HG03469 (cell line): ENCODE measurements around the gene CNGA3.
A peak's percentile ranks its signal among the peaks of the same experiment; 100 is the strongest.
"Not testable (repeated sequence)": the region's sequence is repeated elsewhere in the genome, so short reads cannot be mapped to it uniquely, and the experiment has no call there.

Source experiments
- ATAC-seq: cut with Tn5 transposase; IDR thresholded peaks from one replicate; pipeline ENCODE4 v1.9.1; 2021; ENCODE audit warnings: mild to moderate bottlenecking, moderate library complexity, moderate number of reproducible peaks; ENCODE audit not compliant: unreplicated experiment

CNGA3 gene

DNA sequence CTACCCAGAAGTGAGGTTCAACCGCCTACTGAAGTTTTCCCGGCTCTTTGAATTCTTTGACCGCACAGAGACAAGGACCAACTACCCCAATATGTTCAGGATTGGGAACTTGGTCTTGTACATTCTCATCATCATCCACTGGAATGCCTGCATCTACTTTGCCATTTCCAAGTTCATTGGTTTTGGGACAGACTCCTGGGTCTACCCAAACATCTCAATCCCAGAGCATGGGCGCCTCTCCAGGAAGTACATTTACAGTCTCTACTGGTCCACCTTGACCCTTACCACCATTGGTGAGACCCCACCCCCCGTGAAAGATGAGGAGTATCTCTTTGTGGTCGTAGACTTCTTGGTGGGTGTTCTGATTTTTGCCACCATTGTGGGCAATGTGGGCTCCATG, 49.7 kb downstream of the CNGA3 start:
- ATAC-seq, result no peak

- no peak for ATAC-seq
Observed at GRCh38 chr2:98396745-98397355, 50.6 kb downstream of the CNGA3 start.

DNA sequence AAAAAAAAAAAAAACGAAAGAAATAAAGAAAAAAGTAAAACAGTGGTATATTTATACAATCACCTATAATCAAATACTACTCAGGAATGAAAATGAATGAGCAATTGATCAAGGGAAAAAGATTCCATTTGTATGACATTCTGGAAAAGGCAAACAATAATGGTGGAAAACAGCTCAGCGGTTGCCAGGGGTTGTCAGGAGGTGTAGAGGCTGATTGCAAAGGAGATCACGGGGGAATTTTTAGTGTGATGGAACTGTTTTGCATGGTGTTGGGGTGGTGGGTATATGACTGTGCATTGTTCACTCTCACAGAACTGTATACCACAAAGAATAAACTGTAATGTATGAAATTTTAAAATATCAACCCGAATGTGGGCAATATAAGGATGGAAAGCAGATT, 52.9 kb downstream of the CNGA3 start:
- ATAC-seq, result no peak

DNA sequence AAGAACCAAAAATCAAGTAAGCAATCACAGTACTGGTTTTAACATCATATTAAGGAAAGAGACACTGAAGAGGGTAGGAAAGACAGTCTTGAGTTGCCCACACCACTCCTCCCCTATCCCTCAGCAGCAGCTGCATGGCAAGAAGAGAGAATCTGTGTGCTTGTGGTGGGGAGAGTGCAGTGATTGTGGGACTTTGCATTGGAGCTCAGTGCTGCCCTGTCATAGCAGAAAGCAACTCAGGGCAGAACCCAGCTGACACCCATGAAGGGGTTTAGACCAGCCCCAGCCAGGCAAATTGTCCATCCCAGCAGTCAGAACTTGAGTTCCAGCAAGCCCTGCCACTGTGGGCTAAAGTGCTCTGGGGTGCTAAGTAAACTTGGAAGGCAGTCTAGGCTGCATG, 57.6 kb downstream of the CNGA3 start:
- no peak for ATAC-seq

GRCh38 chr2:98404556-98405250, 58.4 kb downstream of the CNGA3 start:
- ATAC-seq, result no peak

GRCh38 chr2:98405301-98405700, 59.0 kb downstream of the CNGA3 start:
- no peak for ATAC-seq

DNA sequence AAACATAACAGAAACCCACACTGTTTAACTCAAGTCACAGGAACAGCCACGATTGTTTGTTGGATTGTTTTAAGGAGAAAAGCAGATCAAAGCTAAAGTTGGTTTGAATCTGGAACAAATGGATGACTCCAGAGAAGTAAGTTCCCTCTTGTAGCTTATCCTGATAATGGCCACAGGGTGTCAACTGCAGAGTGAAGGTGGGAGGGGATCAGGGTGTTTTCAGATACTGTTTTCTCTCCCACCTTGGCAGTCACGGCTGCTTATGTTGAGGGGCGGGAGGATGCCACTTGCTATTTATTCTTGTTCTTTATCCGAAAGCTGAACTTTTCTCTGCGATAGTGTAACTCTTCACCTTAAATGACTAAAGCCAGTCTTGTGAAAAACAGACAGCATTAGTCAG, 61.9 kb downstream of the CNGA3 start:
- ATAC-seq, result no peak

- ATAC-seq, result peak; percentile 56
Observed at GRCh38 chr2:98412751-98413458, 66.6 kb downstream of the CNGA3 start.

- not testable (repeated sequence) for ATAC-seq
Observed at GRCh38 chr2:98414246-98414645, 68.0 kb downstream of the CNGA3 start.

DNA sequence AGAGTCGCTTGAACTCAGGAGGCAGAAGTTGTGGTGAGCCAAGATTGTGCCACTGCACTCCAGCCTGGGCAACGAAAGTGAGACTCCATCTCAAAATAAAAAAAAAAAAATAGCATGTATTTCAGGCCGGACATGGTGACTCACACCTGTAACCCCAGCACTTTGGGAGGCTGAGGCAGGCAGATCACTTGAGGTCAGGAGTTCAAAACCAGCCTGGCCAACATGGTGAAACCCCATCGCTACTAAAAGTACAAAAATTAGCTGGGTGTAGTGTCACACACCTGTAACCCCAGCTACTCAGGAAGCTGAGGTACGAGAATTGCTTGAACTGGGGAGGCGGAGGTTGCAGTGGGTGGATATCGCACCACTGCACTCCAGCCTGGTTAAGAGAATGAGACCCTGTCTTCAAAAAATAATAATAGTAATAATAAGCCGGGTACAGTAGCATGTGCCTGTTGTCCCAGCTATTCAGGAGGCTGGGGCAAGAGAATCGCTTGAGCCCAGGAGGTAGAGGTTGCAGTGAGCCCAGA, 69.5 kb downstream of the CNGA3 start:
- not testable (repeated sequence) for ATAC-seq

DNA sequence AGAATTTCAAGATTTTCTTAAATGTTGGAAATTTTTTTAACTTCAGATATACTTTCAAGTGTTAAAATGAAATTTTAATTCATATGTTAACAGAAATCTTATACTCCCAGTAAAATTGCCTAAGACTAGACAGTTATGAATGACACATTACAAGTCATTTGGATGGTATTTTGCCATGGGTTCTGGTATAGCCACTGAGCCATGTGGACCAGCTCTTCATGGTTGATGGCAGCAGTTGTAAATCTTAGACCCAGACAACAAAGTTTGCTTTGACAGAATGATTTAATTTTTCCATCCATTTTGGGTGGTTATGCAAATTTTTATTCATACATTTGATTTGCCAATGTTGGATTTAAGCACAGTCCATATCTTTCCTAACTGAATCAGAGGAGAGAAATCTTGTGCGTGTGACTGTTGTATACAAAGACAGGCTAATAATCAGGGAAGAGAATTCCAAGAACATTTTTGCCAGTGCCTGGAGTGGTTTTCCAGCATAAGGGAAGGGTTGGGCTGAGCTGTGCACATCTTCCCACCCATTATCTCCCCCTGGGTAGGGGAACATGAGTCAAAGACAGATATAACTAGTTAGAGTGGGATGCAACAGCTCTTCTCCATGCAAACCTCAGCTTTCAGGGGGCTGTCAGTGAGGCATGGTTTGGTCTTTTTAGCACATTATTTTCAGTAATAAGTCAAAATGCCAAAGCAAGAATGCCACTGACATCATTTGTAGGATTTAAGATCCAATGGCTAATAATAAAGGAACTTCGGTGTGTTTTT, 70.3 kb downstream of the CNGA3 start:
- ATAC-seq, result no peak

DNA sequence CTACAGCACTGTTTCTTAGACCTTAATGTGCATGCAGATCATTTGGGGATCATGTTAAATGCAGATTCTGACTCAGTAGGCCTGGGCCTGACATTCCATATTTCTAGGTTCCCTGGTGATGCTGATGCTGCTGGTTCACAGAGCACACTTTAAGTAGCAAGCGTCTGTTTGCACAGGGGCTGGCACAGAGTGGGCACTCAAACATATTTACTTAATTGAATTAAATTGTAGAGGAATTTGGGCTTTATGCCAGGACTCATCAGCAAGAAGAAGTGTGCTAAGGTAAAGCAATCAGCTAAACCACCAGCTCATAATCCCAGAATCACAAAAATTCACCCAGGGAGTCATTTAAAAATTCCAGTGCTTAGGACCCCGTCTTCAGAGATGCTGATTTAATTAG, 73.3 kb downstream of the CNGA3 start:
- no peak for ATAC-seq

GRCh38 chr2:98419977-98420725, 73.9 kb downstream of the CNGA3 start:
- ATAC-seq, result no peak

DNA sequence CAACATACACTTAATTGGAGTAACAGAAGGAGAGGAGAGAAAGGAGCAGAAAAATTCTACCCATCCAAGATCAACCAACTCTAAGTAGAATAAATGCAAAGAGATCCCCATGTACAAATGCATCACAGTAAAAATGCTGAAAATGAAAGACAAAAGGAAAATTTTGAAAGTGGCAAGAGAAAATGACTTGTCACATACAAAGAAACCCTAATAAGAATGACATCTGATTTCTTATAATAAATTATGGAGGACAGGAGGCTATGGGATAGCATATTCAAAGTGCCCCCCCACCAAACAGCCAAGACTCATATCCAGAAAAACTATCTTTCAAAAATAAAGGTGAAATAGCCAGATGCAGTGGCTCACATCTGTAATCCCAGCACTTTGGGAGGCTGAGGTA, 76.2 kb downstream of the CNGA3 start:
- ATAC-seq, result no peak

DNA sequence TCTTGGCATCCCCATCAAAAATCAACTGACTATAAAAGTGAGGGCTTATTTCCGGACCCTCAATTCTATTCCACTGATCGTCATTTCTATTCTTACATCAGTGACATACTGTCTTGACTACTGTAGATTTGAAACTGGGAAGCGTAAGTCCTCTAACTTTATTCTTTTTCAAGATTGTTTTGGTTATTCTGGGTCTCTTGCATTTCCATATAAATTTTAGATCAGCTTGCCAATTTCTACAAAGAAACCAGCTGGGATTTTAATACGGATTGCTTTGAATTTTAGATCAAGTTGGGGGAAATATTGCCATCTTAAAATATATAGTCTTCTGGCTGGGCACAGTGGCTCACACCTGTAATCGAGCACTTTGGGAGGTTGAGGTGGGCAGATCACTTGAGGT, 80.5 kb downstream of the CNGA3 start:
- no peak for ATAC-seq

GRCh38 chr2:98432145-98432544, 85.9 kb downstream of the CNGA3 start:
- ATAC-seq, result no peak

DNA sequence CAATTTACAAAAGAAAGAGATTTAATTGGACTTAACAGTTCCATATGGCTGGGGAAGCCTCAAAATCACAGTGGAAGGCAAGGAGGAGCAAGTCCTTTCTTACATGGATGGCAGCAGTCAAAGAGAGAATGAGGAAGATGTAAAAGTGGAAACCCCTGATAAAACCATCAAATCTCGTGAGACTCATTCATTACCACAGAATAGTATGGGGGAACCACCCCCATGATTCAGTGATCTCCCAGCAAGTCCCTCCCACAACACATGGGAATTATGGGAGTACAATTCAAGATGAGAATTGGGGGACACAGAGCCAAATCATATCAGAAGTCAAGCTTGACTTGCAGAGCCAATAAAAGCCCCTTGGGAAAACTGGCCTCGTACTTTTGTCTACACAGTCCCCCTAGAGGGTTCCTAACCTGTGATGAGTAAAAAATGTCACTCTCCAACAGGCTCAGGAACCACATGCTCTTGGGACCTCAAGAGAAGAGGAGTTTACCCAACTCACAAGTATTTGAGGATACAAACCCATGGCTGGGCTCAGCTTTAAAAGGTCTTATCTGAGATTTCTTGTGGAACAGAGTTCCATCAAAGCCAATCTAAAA, 87.2 kb downstream of the CNGA3 start:
- no peak for ATAC-seq

DNA sequence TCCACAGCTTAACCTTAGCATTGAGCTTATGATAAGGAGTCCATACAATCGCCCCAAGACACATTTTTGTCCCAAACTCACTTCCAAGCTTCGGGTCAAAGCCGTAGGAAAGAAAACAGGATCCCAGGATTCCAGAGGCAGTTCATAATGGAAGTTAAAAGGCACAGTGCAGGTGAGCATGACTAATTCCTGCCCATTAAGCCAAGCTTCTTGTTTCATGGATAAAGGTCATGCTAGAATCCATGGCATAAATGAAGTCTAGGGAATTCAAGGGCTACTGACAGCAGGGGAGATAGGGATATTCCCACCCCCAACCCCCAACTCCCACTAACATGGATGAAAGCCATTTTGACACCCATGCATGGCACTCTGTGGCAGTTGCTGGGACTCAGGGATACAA, 88.2 kb downstream of the CNGA3 start:
- no peak for ATAC-seq

GRCh38 chr2:98435670-98436069, 89.4 kb downstream of the CNGA3 start:
- ATAC-seq, result not testable (repeated sequence)

DNA sequence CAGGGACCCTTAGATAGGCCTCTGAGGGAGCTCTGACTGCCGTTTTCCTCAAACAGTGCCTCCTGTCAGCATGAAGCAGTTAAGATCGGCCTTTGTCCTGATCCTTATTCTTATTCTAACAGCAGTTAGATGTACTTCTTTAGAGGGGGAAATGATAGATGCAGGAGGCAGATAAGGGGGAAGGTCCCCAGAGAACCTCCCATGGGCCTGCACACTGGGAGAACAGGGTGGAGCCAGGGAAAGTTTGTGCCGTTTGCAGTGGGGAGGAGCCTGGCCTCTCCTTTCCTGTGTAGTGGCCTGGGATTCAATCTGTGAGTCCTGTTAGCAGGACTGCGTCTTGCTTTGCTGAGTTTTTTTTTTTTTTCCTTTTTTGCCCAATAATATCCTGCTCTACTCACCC, 90.5 kb downstream of the CNGA3 start:
- no peak for ATAC-seq
